WERI-Rb-1 (cell line): ENCODE data around the gene ERG.
A peak's percentile ranks its signal among the peaks of the same experiment; 100 is the strongest.

Source experiments
- DNase-seq: peaks from one replicate; pipeline ENCODE4 v3.0.0-alpha.2; 2020
- H3K27ac ChIP-seq: fragments of 250-450 bp; sonication (Bioruptor Pico); 2 replicates; pipeline ENCODE4 v1.5.1; 2020; ENCODE audit warnings: mild to moderate bottlenecking, moderate library complexity
- H3K27me3 ChIP-seq: fragments of 250-450 bp; sonication (Bioruptor Pico); 2 replicates; pipeline ENCODE4 v1.5.1; 2021; ENCODE audit warnings: mild to moderate bottlenecking, low read depth, moderate library complexity; ENCODE audit not compliant: insufficient read depth, severe bottlenecking
- H3K36me3 ChIP-seq: fragments of 250-450 bp; sonication (Bioruptor Pico); 2 replicates; pipeline ENCODE4 v1.5.1; 2020; ENCODE audit warnings: mild to moderate bottlenecking, moderate library complexity
- H3K4me3 ChIP-seq: 2 replicates; pipeline ENCODE4 v1.5.1; 2011; ENCODE audit warnings: low read depth, mild to moderate bottlenecking, control low read depth, low read length
- H3K9me3 ChIP-seq: fragments of 250-450 bp; sonication (Bioruptor Pico); 2 replicates; pipeline ENCODE4 v1.5.1; 2021; ENCODE audit warnings: mild to moderate bottlenecking, moderate library complexity; ENCODE audit not compliant: severe bottlenecking
- TF ChIP-seq, protein P1 (sequence below): IDR thresholded peaks from 2 replicates; pipeline ENCODE4 v1.5.1; 2011; ENCODE audit warnings: low read depth, mild to moderate bottlenecking, control low read depth, inconsistent platforms, low read length

Gene ERG

DNA sequence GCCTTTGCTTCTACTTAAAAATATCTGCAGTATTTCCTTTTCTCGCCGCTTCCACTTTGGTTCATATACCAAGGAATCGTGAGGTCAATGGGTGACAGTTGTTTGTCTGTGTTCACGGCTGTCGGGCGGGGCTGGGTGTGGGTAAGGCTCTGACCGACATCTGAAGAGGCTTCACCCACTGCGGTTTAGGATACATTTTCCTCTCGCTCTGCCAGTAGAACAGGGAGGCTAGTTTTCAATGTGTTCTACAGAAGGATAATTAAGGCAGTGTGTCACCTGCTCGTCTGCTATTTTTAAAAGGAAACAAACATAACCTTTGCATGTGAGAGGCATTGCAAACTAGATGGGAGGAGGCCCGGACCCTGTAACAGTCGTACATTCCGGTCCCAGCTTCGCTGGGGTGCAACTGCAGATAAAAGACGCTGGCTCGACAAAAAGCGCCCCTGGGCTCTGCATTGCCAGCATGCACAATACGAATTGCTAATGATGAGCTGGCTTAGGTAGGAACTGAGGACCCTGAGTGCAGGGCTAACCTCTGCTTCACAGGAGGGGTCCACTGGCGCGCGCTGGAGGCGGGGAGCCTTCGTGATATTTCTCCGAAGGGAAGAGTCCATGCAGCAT lies 8.5 kb upstream of the ERG start:
- Histone ChIP-seq H3K9me3 (no peaks in the 10 kb centered on the region), H3K27ac (no peak overlapping the region), H3K36me3 (no peaks in the 10 kb centered on the region), H3K27me3 (no peaks in the 10 kb centered on the region), H3K4me3 (no peak overlapping the region)
- TF ChIP-seq, protein P1, sequence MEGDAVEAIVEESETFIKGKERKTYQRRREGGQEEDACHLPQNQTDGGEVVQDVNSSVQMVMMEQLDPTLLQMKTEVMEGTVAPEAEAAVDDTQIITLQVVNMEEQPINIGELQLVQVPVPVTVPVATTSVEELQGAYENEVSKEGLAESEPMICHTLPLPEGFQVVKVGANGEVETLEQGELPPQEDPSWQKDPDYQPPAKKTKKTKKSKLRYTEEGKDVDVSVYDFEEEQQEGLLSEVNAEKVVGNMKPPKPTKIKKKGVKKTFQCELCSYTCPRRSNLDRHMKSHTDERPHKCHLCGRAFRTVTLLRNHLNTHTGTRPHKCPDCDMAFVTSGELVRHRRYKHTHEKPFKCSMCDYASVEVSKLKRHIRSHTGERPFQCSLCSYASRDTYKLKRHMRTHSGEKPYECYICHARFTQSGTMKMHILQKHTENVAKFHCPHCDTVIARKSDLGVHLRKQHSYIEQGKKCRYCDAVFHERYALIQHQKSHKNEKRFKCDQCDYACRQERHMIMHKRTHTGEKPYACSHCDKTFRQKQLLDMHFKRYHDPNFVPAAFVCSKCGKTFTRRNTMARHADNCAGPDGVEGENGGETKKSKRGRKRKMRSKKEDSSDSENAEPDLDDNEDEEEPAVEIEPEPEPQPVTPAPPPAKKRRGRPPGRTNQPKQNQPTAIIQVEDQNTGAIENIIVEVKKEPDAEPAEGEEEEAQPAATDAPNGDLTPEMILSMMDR = no peak
- DNase-seq = no peak

DNA sequence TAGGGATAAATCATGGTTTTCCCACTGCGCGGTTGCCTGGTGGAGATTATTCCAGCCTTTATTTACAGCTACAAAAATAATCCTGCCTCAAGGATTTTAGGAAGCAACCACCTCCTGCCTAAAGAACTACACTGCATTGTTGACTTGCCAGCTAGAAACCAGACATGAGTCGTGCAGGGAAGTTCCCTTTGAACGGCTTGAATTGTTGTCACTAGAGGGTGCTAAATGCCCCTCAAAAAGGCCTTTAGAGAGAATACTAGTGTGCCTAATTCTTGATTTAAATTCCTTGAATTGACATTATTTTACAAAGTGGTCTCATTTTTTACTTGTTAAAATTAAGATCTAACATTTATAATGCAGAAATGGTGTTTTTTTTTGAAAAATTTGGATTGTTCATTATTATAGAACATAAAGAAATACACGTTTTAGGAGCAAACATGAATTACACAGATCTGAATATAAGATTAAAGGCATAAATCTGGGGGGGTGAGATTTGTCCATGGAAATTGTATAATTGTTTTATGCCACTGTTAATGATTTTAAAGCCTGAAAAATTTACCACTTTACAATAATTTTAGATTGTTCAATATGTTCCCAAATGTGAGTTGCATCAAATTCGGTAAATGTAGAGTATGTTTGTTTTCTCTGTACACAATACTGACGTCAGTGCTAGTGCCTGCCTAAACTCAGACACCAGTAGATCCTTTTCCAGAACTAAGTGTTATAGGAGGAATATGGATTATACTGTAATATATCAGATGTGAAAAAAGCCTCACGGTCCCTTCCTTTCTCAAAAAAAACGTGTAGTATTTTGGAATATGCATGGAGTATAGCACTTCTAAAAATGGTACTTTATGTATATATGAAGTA lies 7.6 kb upstream of the ERG start:
- Histone ChIP-seq H3K27me3 (no peaks in the 10 kb centered on the region), H3K36me3 (no peaks in the 10 kb centered on the region), H3K9me3 (no peaks in the 10 kb centered on the region), H3K27ac (peak overlapping the region; percentile 30; the same call in 1 of the 2 replicates), H3K4me3 (no peak overlapping the region)
- DNase-seq = peak; percentile 62
- TF ChIP-seq, protein P1 = peak; percentile 70

GRCh38 chr21:38504066-38504465 lies 5.8 kb upstream of the ERG start:
- Histone ChIP-seq H3K27ac (no peak overlapping the region), H3K27me3 (no peaks in the 10 kb centered on the region), H3K36me3 (no peaks in the 10 kb centered on the region), H3K4me3 (no peak overlapping the region), H3K9me3 (no peaks in the 10 kb centered on the region)
- DNase-seq = no peak
- TF ChIP-seq, protein P1 = no peak

DNA sequence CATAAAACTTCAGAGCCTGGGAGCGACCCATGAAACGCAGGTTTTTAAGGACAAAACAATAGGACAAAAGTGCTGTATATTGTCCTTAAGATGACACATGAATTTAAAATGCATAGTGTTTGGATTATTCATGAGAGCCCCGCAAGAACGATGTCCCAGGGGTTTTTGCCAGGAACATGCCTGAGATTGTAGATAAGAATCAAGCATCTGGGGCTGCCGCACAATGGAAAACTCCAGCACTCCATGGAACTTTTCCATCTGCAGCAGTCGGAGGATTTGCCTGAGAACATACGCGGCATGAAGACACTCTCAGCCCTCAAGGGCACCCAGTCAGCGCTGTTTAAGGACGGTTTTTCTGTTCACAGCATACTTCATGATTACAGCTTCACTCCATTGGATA lies 5.3 kb upstream of the ERG start:
- TF ChIP-seq, protein P1 = no peak

GRCh38 chr21:38500073-38500472 lies 1.8 kb upstream of the ERG start:
- H3K9me3 ChIP-seq = no peaks in the 10 kb centered on the region
- H3K4me3 ChIP-seq = no peak overlapping the region
- no peak for DNase-seq
- no peaks in the 10 kb centered on the region for H3K27me3 ChIP-seq
- H3K36me3 ChIP-seq = no peaks in the 10 kb centered on the region
- TF ChIP-seq, protein P1 = no peak
- H3K27ac ChIP-seq = no peak overlapping the region

More for the DNA sequence above, 5.3 kb upstream of the ERG start:
- H3K27ac ChIP-seq = no peak overlapping the region
- H3K9me3 ChIP-seq = no peaks in the 10 kb centered on the region
- H3K27me3 ChIP-seq = no peaks in the 10 kb centered on the region
- DNase-seq = no peak
- H3K4me3 ChIP-seq = no peak overlapping the region
- H3K36me3 ChIP-seq = no peaks in the 10 kb centered on the region
